ENCODE data around the gene LPP.

LPP gene

GRCh38 chr3:188299708-188300107 lies 145.8 kb downstream of the LPP start:
- no peak overlapping the region for H3K4me3 ChIP-seq (ENCODE audit: insufficient read depth, low read depth, low read length, poor library complexity, severe bottlenecking)

DNA sequence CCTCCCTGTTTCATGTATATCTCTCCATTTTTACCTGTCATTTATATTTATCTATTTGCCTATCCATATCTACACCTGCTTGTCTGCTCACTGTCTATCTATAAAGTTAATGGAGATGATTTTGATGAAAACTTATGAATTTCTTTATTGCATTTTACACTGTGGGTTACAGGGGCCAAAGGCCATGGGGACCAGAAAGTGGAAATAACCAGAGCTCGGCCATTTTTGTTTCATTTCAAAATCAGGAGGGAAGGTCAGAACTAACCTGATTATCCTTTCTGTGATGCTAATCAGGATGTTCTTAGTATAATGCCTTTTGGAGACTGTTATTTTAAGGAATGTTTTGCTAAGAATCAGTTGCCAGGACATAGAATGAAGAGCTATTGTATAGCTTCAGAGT lies 147.2 kb downstream of the LPP start:
- H3K9me3 ChIP-seq (ENCODE audit: control insufficient read depth, low read length), result no peaks in the 10 kb centered on the region
- H3K4me1 ChIP-seq (ENCODE audit: control insufficient read depth, insufficient read depth, low read length, poor library complexity, severe bottlenecking), result peaks cover 8% of the 10 kb centered on the region
- no peak overlapping the region for H3K27ac ChIP-seq (ENCODE audit: insufficient read depth, low read length, poor library complexity, severe bottlenecking)
- H3K36me3 ChIP-seq (ENCODE audit: control insufficient read depth, insufficient read depth, low read length), result no peaks in the 10 kb centered on the region
- no peaks in the 10 kb centered on the region for H3K27me3 ChIP-seq (replicated peaks; ENCODE audit: control insufficient read depth, insufficient read depth, low read length, poor library complexity, severe bottlenecking)
- DNase-seq, result no peak
- H3K4me3 ChIP-seq (ENCODE audit: insufficient read depth, low read depth, low read length, poor library complexity, severe bottlenecking), result no peak overlapping the region

More at GRCh38 chr3:188299708-188300107, 145.8 kb downstream of the LPP start:
- no peak overlapping the region for H3K27ac ChIP-seq (ENCODE audit: insufficient read depth, low read length, poor library complexity, severe bottlenecking)
- H3K27me3 ChIP-seq (replicated peaks; ENCODE audit: control insufficient read depth, insufficient read depth, low read length, poor library complexity, severe bottlenecking), result no peaks in the 10 kb centered on the region
- no peak for DNase-seq
- H3K4me1 ChIP-seq (ENCODE audit: control insufficient read depth, insufficient read depth, low read length, poor library complexity, severe bottlenecking), result peaks cover 8% of the 10 kb centered on the region
- H3K9me3 ChIP-seq (ENCODE audit: control insufficient read depth, low read length), result no peaks in the 10 kb centered on the region
- no peaks in the 10 kb centered on the region for H3K36me3 ChIP-seq (ENCODE audit: control insufficient read depth, insufficient read depth, low read length)

GRCh38 chr3:188303286-188303799 lies 149.4 kb downstream of the LPP start:
- Histone ChIP-seq H3K27me3 (replicated peaks; ENCODE audit: control insufficient read depth, insufficient read depth, low read length, poor library complexity, severe bottlenecking) (no peaks in the 10 kb centered on the region), H3K4me3 (ENCODE audit: insufficient read depth, low read depth, low read length, poor library complexity, severe bottlenecking) (no peak overlapping the region), H3K9me3 (ENCODE audit: control insufficient read depth, low read length) (no peaks in the 10 kb centered on the region), H3K4me1 (ENCODE audit: control insufficient read depth, insufficient read depth, low read length, poor library complexity, severe bottlenecking) (peaks cover 4% of the 10 kb centered on the region), H3K36me3 (ENCODE audit: control insufficient read depth, insufficient read depth, low read length) (no peaks in the 10 kb centered on the region), H3K27ac (ENCODE audit: insufficient read depth, low read length, poor library complexity, severe bottlenecking) (no peak overlapping the region)
- no peak for DNase-seq

DNA sequence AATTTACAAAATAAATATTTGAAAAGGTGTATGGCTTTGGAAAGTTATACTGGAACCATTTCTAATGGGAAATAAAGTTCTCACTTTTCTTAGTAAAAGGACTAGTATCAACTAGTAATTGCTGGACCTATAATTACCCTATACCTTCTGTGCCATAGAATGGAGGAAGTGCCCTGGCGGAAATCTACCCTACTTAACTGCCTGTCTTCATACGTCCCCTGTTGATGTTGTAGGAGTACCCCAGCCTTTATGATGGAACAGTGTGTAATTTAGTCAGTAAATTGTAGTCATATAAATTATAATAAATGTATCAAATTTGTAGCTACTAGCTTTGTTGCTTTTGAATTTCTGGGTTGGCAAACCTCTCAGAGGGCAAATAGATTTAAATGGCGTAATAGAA lies 149.9 kb downstream of the LPP start:
- H3K36me3 ChIP-seq (ENCODE audit: control insufficient read depth, insufficient read depth, low read length), result no peaks in the 10 kb centered on the region

GRCh38 chr3:188304501-188304900 lies 150.5 kb downstream of the LPP start:
- Histone ChIP-seq H3K27ac (ENCODE audit: insufficient read depth, low read length, poor library complexity, severe bottlenecking) (no peak overlapping the region), H3K4me3 (ENCODE audit: insufficient read depth, low read depth, low read length, poor library complexity, severe bottlenecking) (no peak overlapping the region), H3K36me3 (ENCODE audit: control insufficient read depth, insufficient read depth, low read length) (no peaks in the 10 kb centered on the region), H3K9me3 (ENCODE audit: control insufficient read depth, low read length) (no peaks in the 10 kb centered on the region), H3K4me1 (ENCODE audit: control insufficient read depth, insufficient read depth, low read length, poor library complexity, severe bottlenecking) (peaks cover 2% of the 10 kb centered on the region), H3K27me3 (replicated peaks; ENCODE audit: control insufficient read depth, insufficient read depth, low read length, poor library complexity, severe bottlenecking) (no peaks in the 10 kb centered on the region)
- no peak for DNase-seq

More for the DNA sequence above, 149.9 kb downstream of the LPP start:
- Histone ChIP-seq H3K9me3 (ENCODE audit: control insufficient read depth, low read length) (no peaks in the 10 kb centered on the region), H3K4me1 (ENCODE audit: control insufficient read depth, insufficient read depth, low read length, poor library complexity, severe bottlenecking) (no peaks in the 10 kb centered on the region), H3K27me3 (replicated peaks; ENCODE audit: control insufficient read depth, insufficient read depth, low read length, poor library complexity, severe bottlenecking) (no peaks in the 10 kb centered on the region), H3K4me3 (ENCODE audit: insufficient read depth, low read depth, low read length, poor library complexity, severe bottlenecking) (no peak overlapping the region), H3K27ac (ENCODE audit: insufficient read depth, low read length, poor library complexity, severe bottlenecking) (no peak overlapping the region)
- no peak for DNase-seq

GRCh38 chr3:188305220-188305619 lies 151.3 kb downstream of the LPP start:
- H3K27ac ChIP-seq (ENCODE audit: insufficient read depth, low read length, poor library complexity, severe bottlenecking), result no peak overlapping the region
- no peaks in the 10 kb centered on the region for H3K36me3 ChIP-seq (ENCODE audit: control insufficient read depth, insufficient read depth, low read length)
- H3K4me1 ChIP-seq (ENCODE audit: control insufficient read depth, insufficient read depth, low read length, poor library complexity, severe bottlenecking), result peaks cover 2% of the 10 kb centered on the region
- no peaks in the 10 kb centered on the region for H3K9me3 ChIP-seq (ENCODE audit: control insufficient read depth, low read length)
- H3K4me3 ChIP-seq (ENCODE audit: insufficient read depth, low read depth, low read length, poor library complexity, severe bottlenecking), result no peak overlapping the region
- DNase-seq, result no peak
- no peaks in the 10 kb centered on the region for H3K27me3 ChIP-seq (replicated peaks; ENCODE audit: control insufficient read depth, insufficient read depth, low read length, poor library complexity, severe bottlenecking)

- no peak for DNase-seq
- H3K9me3 ChIP-seq (ENCODE audit: control insufficient read depth, low read length), result no peaks in the 10 kb centered on the region
- H3K27ac ChIP-seq (ENCODE audit: insufficient read depth, low read length, poor library complexity, severe bottlenecking), result no peak overlapping the region
- H3K4me3 ChIP-seq (ENCODE audit: insufficient read depth, low read depth, low read length, poor library complexity, severe bottlenecking), result no peak overlapping the region
- peaks cover 2% of the 10 kb centered on the region for H3K4me1 ChIP-seq (ENCODE audit: control insufficient read depth, insufficient read depth, low read length, poor library complexity, severe bottlenecking)
- no peaks in the 10 kb centered on the region for H3K36me3 ChIP-seq (ENCODE audit: control insufficient read depth, insufficient read depth, low read length)
- H3K27me3 ChIP-seq (replicated peaks; ENCODE audit: control insufficient read depth, insufficient read depth, low read length, poor library complexity, severe bottlenecking), result no peaks in the 10 kb centered on the region
Observed at GRCh38 chr3:188306435-188307005, 152.6 kb downstream of the LPP start.

DNA sequence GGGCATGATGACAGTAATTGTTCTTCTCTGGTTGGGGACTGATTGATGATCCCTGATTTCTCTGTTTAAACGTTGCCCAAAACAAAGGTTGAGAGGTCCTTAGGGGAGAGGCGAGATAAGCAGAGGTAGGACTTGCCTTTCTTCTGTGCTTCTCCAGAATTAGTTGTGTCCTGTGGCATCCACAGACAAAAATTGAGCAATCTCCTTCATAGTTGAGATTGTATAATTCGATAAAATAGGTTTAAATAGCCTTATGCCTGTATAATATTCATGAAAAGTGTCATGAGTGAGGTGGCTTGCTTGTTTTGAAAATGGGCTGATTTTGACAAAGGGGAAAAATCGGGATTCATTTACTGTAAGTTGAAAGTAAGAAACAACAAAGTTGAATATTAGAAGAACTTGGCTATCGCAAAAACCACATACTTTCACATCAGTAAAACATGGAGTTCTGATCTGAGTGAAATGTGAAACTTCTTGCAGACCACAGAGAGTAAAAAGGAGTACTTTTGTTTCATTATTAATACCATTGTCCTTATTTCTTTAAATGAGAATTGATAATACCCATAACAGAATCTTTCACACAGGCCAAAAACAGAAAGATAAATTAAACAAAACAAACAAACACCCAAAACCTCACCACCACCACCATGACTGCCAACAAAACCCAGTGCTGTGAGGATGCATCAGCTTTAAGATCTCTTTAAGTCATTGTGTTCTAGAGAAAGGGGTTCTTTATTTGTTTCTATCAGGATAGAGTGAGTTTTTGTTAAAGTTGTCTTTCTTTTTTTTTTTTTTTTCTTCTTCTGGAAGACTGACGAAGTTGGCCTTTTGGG lies 155.7 kb downstream of the LPP start:
- Histone ChIP-seq H3K27me3 (replicated peaks; ENCODE audit: control insufficient read depth, insufficient read depth, low read length, poor library complexity, severe bottlenecking) (no peaks in the 10 kb centered on the region), H3K36me3 (ENCODE audit: control insufficient read depth, insufficient read depth, low read length) (no peaks in the 10 kb centered on the region), H3K27ac (ENCODE audit: insufficient read depth, low read length, poor library complexity, severe bottlenecking) (no peak overlapping the region), H3K4me3 (ENCODE audit: insufficient read depth, low read depth, low read length, poor library complexity, severe bottlenecking) (no peak overlapping the region), H3K4me1 (ENCODE audit: control insufficient read depth, insufficient read depth, low read length, poor library complexity, severe bottlenecking) (peaks cover 2% of the 10 kb centered on the region), H3K9me3 (ENCODE audit: control insufficient read depth, low read length) (no peaks in the 10 kb centered on the region)
- no peak for DNase-seq

DNA sequence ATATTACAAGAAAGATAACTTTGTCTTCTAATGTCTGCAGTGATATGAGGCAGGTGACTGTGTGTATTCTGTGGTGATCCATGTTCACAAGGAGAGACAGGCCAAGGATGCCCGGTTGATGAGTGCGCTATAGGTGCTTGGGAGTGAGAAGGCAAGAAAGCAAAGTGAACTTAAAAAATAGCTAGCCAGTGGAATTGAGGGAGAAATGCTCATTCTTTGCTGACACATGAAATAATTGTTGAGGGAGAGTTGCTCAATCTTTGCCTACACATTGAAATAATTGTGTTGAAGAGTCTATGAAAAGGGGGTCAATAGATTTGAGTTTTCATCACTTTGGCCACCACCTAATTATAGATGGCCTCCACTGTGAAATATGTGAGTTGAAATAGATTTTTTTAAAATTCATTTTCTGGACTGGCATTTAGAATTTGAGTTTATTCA lies 156.3 kb downstream of the LPP start:
- DNase-seq, result no peak
- Histone ChIP-seq H3K4me1 (ENCODE audit: control insufficient read depth, insufficient read depth, low read length, poor library complexity, severe bottlenecking) (peaks cover 2% of the 10 kb centered on the region), H3K9me3 (ENCODE audit: control insufficient read depth, low read length) (no peaks in the 10 kb centered on the region), H3K4me3 (ENCODE audit: insufficient read depth, low read depth, low read length, poor library complexity, severe bottlenecking) (no peak overlapping the region), H3K36me3 (ENCODE audit: control insufficient read depth, insufficient read depth, low read length) (no peaks in the 10 kb centered on the region), H3K27me3 (replicated peaks; ENCODE audit: control insufficient read depth, insufficient read depth, low read length, poor library complexity, severe bottlenecking) (no peaks in the 10 kb centered on the region), H3K27ac (ENCODE audit: insufficient read depth, low read length, poor library complexity, severe bottlenecking) (no peak overlapping the region)

DNA sequence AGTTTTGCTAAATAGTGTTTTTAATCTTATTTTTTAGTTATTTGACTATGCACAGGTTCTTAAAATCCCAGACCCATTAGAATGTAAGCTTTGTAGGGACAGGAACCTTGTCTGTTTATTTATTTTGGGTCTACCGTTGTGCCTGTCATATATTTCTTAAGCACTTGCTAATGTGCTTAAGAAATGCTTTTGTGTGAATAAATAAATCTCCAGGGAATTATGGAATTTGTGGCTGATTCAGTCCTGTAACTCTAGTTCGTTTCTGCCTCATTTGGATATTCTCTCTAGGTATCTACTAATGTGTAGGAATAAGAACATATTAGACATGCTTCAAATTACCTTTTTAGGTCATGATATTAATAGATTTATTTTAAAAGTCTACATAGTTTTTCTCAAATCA lies 161.6 kb downstream of the LPP start:
- no peaks in the 10 kb centered on the region for H3K9me3 ChIP-seq (ENCODE audit: control insufficient read depth, low read length)
- H3K36me3 ChIP-seq (ENCODE audit: control insufficient read depth, insufficient read depth, low read length), result no peaks in the 10 kb centered on the region
- no peaks in the 10 kb centered on the region for H3K27me3 ChIP-seq (replicated peaks; ENCODE audit: control insufficient read depth, insufficient read depth, low read length, poor library complexity, severe bottlenecking)
- H3K27ac ChIP-seq (ENCODE audit: insufficient read depth, low read length, poor library complexity, severe bottlenecking), result no peak overlapping the region
- H3K4me1 ChIP-seq (ENCODE audit: control insufficient read depth, insufficient read depth, low read length, poor library complexity, severe bottlenecking), result no peaks in the 10 kb centered on the region
- no peak for DNase-seq
- H3K4me3 ChIP-seq (ENCODE audit: insufficient read depth, low read depth, low read length, poor library complexity, severe bottlenecking), result no peak overlapping the region
